HK-2 (cell line): ENCODE results near the gene MS4A4A.
"Not testable (repeated sequence)": the region's sequence is repeated elsewhere in the genome, so short reads cannot be mapped to it uniquely, and the experiment has no call there.

Experiments used
- DNase-seq: peaks from one replicate; pipeline ENCODE4 v3.0.0-alpha.2; 2018; ENCODE audit not compliant: unreplicated experiment

MS4A4A gene

DNA sequence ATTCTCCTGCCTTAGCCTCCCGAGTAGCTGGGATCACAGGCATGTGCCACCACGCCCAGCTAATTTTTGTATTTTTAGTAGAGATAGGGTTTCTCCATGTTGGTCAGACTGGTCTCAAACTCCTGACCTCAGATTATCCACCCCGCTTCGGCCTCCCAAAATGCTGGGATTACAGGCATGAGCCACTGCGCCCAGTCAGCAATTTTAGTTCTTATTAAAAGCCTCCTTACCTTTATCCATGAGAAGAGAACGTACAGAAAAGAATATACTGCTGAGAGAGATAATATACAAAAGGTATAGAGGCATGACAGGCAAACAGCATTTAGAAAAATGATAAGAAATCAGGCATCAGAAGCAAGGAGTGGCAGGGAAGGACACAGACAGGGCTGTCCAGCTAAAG lies 21.4 kb downstream of the MS4A4A start:
- DNase-seq = not testable (repeated sequence)

GRCh38 chr11:60303661-60304060 lies 23.2 kb downstream of the MS4A4A start:
- DNase-seq = no peak

DNA sequence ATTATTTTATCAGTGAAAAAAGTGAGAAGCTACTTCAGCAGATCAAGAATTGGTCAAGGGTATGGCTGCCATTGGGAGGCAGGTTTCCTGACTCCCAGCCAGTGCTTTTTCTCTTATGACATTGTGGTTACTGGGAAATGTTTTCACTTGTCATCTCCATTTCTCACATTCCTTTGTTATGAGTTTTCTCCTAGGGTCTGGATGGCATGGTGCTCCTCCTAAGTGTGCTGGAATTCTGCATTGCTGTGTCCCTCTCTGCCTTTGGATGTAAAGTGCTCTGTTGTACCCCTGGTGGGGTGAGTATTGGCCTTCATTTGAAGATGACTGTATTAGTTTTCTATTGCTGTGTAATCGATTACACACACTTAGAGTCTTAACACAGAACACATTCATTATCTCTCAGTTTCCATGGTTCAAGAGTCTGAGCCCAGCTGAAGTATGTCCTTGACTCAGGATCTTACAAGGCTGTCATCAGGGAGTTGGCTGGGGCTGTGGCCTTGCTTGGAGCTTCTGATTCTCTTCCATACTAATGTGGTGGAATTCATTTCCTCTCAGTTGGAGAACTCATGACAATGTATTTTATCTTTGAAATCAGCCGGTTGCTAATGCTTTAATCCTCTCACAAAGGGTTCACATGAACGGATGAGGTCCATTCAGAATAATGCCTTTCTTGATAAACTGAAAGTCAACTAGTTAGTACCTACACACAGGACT lies 25.6 kb downstream of the MS4A4A start:
- DNase-seq = peak; percentile 1

DNA sequence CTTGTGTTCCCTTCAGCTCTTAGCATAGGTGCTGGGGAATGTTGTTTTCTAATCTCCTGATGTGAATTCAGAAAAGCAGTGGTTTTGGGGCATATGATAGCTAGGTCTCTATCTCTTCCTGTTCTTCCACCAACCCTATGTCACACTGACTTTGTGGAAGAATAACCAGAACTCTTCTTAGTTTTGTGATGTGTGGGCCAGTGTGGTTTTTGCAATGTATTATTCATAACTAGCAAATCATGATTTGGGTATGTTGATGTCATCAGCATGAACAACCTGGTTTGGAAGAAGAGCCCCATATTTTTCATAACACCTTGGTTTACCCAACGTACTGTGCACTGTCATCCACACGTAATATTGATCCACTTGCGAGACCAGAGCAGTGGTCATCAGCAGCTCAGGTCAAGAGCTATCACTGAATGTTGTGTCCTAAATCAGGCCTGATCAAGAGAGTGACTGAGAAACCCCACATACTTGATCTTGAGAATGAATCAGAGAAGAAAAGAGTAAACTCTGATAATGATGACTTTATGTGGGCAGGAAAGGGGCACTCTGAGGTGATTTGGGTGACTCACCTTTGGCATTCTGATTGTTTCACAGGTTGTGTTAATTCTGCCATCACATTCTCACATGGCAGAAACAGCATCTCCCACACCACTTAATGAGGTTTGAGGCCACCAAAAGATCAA lies 27.2 kb downstream of the MS4A4A start:
- DNase-seq = no peak

GRCh38 chr11:60310407-60310998 lies 30.0 kb downstream of the MS4A4A start:
- DNase-seq = no peak

GRCh38 chr11:60314635-60315321 lies 34.3 kb downstream of the MS4A4A start:
- no peak for DNase-seq

DNA sequence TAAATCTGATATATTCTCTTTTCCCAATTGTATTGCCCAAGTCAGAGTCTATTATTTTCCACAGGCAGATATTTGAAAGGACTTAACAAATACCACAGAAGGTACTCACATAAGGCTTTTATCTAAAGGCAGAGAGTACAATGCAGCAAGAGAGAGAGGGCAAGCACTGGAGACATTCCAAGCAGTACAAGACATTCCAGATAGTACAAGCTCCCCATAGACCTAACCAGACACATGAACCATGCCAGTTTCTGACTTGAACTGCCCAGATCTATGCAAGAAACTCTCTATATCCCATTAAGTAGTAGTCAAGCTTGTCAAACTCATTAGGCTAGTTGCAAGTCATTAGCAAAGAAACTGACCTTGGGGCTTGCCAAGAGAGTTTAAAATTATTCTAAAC lies 35.4 kb downstream of the MS4A4A start:
- DNase-seq = no peak

GRCh38 chr11:60316317-60316716 lies 35.9 kb downstream of the MS4A4A start:
- DNase-seq = no peak

DNA sequence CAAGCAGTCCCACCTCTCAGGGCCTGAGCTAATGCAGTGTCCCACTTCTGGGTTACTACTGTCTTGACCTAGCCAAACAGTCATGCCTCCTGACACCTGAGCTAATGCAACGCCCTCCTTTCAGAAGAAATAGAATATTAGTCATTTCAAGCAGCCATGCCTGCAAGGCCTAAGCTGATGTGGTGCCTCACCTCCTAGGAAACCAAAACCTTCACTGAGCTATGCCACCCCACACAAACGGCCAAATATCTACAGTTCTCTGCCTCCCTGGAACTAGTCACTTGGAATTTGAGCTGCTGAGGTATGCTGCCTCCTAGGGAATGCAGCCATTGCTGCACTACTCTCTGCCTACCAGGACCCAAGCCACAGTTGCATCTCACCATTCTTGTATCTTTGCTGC lies 38.3 kb downstream of the MS4A4A start:
- DNase-seq = no peak

DNA sequence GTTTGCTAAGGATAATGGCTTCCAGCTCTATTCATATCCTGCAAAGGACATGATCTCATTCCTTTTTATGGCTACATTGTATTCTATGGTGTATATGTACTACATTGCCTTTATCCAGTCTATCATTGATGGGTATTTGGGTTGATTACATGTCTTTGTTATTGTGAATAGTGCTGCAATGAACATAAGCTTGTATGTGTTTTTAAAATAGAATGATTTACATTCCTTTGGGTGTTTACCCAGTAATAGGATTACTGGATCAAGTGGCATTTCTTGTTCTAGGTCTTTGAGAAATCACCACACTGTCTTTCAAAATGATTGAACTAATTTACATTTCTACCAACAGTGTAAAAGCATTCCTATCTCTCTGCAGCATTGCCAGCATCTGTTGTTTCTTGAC lies 40.6 kb downstream of the MS4A4A start:
- no peak for DNase-seq

DNA sequence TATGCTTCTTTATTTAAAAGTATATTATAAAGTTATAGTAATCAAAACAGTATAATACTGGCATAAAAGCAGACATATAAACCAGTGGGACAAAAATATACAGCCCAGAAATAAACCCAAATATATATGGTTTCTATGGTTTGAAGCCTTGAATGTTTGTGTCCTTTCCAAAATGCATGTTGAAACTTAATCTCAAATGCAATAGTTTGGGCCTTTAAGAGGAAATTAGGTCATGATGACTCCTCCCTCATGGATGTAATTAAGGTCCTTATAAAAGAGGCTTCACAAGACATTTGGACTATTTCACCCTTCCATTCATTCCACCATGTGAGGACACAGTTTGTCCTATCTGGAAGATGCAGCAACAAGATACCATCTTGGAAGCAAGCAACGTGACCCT lies 46.5 kb downstream of the MS4A4A start, which contains the start of gene MS4A6E:
TSS of gene MS4A6E (plus strand) at position 301 of the 400 bp plus-strand sequence. CDS start 7,641 bp downstream, outside the sequence.
- no peak for DNase-seq

DNA sequence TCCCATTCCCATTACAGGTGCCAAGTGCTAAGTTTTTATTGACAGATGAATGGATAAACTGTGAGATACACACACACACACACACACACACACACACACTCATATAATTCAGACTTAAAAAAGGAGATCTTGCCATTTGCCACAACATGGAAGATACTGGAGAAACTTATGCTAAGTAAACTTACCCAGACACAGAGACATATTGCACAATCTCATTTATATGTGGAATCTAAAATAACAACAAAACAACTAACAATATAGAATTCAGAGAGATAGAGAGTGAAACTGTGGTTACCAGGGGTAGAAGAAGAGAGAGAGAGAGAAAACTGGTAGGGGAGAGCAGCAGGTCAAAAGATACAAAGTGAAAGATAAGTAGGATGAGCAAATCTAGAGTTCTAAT lies 48.0 kb downstream of the MS4A4A start:
- DNase-seq = no peak

GRCh38 chr11:60332846-60333245 lies 52.4 kb downstream of the MS4A4A start:
- DNase-seq = no peak

DNA sequence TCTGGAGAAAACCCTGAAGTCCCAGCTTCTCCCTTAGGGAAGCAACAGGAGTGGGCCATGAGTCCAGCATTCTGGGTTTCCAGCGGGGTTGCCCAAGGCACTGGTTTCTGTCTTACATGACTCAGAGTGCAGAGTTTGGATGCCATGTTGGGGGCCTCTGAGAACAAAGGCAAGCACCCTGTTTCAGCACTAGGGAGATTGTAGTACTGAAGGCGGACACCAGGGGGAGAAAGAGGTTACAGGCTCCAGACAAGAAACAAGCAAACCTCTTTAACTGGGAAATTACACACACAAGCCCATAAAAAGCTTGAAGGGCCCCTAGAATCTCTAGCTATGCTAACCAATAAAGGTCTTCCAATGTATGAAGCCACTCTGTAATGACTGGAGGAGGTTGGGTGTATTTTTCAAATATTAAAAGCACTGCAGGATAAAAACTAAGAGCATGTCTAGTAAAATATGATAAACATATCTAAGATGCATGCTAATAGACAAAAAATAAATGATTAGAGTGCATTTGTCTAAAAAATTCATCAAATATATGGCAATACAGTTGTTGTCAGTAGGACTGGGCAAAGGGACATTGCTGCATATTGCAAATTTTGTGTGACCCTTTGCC lies 53.6 kb downstream of the MS4A4A start:
- DNase-seq = peak; percentile 42

DNA sequence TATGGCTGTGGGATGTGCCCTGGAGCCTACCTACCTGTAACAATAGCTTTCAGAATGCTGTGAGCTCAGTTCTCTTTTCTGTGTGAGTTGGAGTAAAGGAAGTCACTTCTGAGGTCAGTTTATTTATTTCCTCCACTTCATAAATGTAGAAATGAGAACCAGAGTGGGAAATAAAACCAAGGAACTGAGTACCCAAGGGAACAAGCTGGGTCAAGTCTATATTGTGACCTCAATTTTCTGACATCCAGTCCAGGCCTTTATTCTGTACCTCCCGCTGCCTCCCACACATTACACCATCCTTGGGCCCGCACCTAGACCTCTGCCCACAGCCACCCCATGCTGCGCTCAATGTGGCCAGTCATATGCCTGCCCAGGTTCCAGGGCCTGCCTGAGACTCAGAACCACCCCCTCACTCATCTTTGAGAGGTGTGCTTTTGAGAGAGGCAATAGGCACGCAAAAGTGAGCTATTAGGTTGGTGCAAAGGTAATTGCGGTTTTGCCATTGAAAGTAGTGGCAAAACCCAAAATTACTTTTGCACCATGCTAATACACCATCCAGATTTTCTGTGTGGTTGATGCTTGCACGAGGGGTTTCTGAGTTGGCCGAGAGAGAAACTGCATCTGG lies 56.4 kb downstream of the MS4A4A start:
- DNase-seq = no peak

DNA sequence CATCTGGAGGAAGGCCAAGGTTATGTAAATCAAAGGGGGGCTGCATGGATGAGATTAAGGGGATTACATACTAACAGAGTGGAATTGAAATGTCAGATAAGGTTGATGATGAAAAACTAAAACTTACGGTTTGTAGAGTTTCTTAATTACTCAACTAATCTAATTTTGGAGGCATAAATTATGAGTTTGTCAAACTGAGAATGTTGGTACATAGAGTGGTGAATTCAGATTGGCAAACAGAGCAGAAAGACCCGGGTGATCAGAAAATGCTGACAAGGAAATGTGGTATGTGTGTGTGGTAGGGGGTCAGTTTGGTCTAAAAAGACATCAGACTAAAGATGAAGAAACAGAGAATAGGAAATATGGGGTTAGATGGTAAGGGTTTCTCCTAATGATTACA lies 57.6 kb downstream of the MS4A4A start:
- no peak for DNase-seq

GRCh38 chr11:60339356-60339755 lies 58.9 kb downstream of the MS4A4A start:
- no peak for DNase-seq

DNA sequence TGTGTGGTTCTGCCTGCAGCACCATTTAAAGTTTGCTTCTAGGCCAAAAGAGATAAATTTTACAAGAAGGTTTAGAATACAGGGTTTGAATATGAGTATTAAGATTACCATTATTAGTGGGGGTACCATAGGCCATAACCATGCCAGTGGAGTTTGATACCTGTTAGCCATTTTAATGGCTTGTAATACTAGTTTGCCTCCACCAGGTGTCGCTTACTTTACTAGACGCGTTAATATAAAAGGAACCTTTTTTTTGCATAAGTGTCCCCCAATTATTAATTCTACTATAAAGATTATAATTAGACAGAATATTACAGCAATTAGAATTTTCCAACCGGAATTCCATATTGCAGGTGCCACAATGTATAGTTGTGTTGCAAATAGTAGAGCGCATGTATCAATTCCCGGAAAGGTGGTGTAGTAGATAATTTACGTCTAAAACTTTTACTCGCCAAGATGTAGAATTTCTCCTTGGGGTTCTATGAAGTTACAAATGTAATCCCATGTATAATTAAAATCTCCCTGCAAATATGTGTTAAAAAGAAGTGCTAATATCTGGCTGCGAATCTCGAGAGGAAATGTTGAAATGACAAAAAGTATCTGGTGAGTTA lies 62.7 kb downstream of the MS4A4A start:
- DNase-seq = no peak

GRCh38 chr11:60344146-60344545 lies 63.7 kb downstream of the MS4A4A start:
- no peak for DNase-seq

DNA sequence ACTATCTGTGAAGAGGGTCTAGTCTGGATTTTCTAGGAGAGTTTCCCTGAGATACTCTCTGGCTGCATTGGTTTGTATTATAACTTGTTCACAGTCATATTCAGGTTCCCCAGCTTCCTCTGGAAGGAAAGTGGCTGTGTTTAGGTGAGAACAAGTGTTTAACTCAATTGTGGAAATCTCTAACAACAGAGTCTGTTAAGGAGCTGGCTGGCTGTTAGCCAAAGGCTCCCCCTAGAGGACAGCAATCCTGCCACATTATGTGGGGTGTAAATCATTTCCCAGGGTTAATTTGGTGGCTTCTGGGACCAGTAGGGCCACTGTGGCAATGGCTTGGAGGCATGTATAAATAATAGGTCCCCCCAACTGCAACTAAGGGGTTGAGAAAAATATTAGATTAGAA lies 65.0 kb downstream of the MS4A4A start:
- DNase-seq = no peak
